ENCODE data around the gene SUN3.

GRCh38 chr7:47962262-47962661, 66.6 kb downstream of the SUN3 start:
- TF ChIP-seq CTCF (IDR thresholded peaks at IDR 0.05): no peak
- no peak for TF ChIP-seq POLR2A (IDR thresholded peaks at IDR 0.05)

Measured in heart left ventricle (tissue), 13 donors.